ENCODE results near the gene SYNGR3.

The SYNGR3 gene

GRCh38 chr16:1976951-1977874 is 12.6 kb upstream of the SYNGR3 start:
- no peak for DNase-seq (ENCODE audit: low read depth)

- no peak for DNase-seq (ENCODE audit: low read depth)
Observed at GRCh38 chr16:1977875-1978268, 11.9 kb upstream of the SYNGR3 start.

- DNase-seq (ENCODE audit: low read depth) = no peak
Observed at GRCh38 chr16:1978476-1979120, 11.2 kb upstream of the SYNGR3 start.

GRCh38 chr16:1979271-1980029 is 10.3 kb upstream of the SYNGR3 start:
- no peak for DNase-seq (ENCODE audit: low read depth)

- no peak for DNase-seq (ENCODE audit: low read depth)
Observed at GRCh38 chr16:1980030-1980769, 9.6 kb upstream of the SYNGR3 start.

- DNase-seq (ENCODE audit: low read depth) = no peak
Observed at GRCh38 chr16:1980770-1981087, 9.0 kb upstream of the SYNGR3 start.

- no peak for DNase-seq (ENCODE audit: low read depth)
Observed at GRCh38 chr16:1981398-1981836, 8.4 kb upstream of the SYNGR3 start, which contains the start of gene NOXO1. Gene NOXO1, minus strand, starts transcription at chr16:1981469. Its CDS starts 290 bp downstream, at chr16:1981179.

- DNase-seq (ENCODE audit: low read depth) = no peak
Observed at GRCh38 chr16:1982013-1982433, 7.7 kb upstream of the SYNGR3 start.

- no peak for DNase-seq (ENCODE audit: low read depth)
Observed at GRCh38 chr16:1982991-1983543, 6.7 kb upstream of the SYNGR3 start.

GRCh38 chr16:1983544-1984346 is 6.0 kb upstream of the SYNGR3 start, which contains the start of gene GFER:
Gene GFER, plus strand, starts transcription at chr16:1984193. Its CDS starts 26 bp downstream, at chr16:1984219.
- DNase-seq (ENCODE audit: low read depth) = peak; percentile 76

GRCh38 chr16:1984347-1985225 is 5.2 kb upstream of the SYNGR3 start:
- DNase-seq (ENCODE audit: low read depth) = no peak

- DNase-seq (ENCODE audit: low read depth) = no peak
Observed at GRCh38 chr16:1985466-1986150, 4.2 kb upstream of the SYNGR3 start.

GRCh38 chr16:1987198-1987597 is 2.6 kb upstream of the SYNGR3 start:
- no peak for DNase-seq (ENCODE audit: low read depth)

GRCh38 chr16:1990101-1990350 is 256 bp downstream of the SYNGR3 start:
- no peak for DNase-seq (ENCODE audit: low read depth)

- no peak for DNase-seq (ENCODE audit: low read depth)
Observed at GRCh38 chr16:1990351-1991134, 773 bp downstream of the SYNGR3 start.

- no peak for DNase-seq (ENCODE audit: low read depth)
Observed at GRCh38 chr16:1991135-1991551, 1.4 kb downstream of the SYNGR3 start.

- DNase-seq (ENCODE audit: low read depth) = no peak
Observed at GRCh38 chr16:1991588-1991947, 1.8 kb downstream of the SYNGR3 start.

- DNase-seq (ENCODE audit: low read depth) = peak; percentile 74
Observed at GRCh38 chr16:1991948-1992703, 2.4 kb downstream of the SYNGR3 start.

Data from CMK (cell line).